ENCODE data around the gene WASL.
A peak's percentile ranks its signal among the peaks of the same experiment; 100 is the strongest.
"Not testable (repeated sequence)": the region's sequence is repeated elsewhere in the genome, so short reads cannot be mapped to it uniquely, and the experiment has no call there.

The WASL gene

GRCh38 chr7:123748734-123749536, at the start of gene WASL:
Gene WASL (minus strand): TSS chr7:123749003. CDS start chr7:123748734, 269 bp downstream.
- peak; percentile 79 for DNase-seq

DNA sequence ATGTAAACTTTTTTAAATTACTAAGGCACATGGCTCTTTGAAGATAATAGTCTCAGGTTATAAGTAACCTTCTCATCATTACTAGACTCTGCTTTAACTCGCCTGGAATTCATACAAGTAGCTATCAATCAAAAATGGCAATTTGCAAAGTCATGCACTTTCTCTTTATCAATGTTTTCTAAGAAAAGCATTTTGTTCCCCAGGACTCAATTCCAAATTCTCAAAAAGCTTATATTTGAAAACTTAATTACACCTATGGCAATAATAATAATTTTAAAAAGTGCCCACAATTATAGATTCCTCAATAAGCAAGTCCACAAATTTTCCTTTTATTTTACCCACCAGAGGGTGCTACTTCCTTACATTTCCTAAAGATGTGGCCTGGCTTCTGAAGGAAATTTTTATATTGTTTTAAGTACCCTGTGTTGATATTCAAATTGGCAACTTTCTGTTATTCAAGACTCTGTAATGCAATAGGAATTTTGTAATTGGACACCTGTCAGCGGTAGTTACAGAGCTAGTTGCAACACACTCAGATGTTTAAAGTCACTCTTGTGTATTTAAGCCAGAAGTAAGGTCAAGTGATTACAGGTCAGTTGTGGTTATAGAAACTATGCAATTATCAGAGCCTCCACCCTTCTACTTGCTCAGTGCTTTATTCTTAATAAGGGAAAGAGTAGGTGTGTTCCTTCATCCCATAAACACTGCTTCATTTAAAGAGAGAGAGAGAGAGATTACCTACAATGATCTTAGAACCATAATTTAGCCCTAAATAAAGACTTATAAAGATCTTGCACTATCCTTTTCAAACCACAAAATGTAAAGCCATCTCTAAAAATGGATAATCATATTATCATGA, 49.1 kb upstream of the WASL start:
- peak; percentile 57 for DNase-seq

GRCh38 chr7:123796568-123796967, 47.8 kb upstream of the WASL start:
- no peak for DNase-seq

GRCh38 chr7:123795917-123796316, 47.1 kb upstream of the WASL start:
- no peak for DNase-seq

DNA sequence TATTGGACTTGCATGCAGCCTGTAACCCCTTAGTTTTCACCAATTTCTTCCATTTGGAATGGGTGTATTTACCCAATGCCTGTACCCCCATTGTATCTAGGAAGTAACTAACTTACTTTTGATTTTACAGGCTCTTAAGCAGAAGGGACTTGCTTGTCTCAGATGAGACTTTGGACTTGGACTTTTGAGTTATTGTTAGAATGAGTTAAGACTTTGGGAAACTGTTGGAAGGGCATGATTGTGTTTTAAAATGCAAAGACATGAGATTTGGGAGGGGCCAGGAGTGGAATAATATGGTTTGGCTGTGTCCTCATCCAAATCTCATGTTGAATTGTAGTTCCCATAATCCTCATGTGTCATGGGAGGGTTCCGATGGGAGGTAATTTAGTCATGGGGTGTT, 46.3 kb upstream of the WASL start:
- DNase-seq = not testable (repeated sequence)

DNA sequence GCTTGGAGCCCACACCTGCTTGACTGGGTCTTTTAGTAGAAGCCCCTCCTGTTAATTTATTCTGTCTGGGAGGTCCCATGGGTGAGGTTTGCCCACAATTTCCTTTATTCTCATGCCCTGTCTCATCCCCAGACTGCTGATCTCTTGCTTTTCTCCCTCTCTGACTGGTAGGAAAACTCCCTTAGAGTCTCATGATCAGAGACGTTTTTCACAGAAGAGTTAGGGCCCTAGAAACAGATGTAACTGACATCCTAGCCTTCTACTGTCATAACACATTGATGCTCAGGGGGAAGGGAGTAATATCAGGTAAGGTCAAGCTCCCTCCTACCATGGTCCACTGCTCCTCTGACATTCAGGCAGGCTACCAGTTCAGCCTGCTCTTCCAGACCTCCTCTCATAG, 43.7 kb upstream of the WASL start:
- no peak for DNase-seq

DNA sequence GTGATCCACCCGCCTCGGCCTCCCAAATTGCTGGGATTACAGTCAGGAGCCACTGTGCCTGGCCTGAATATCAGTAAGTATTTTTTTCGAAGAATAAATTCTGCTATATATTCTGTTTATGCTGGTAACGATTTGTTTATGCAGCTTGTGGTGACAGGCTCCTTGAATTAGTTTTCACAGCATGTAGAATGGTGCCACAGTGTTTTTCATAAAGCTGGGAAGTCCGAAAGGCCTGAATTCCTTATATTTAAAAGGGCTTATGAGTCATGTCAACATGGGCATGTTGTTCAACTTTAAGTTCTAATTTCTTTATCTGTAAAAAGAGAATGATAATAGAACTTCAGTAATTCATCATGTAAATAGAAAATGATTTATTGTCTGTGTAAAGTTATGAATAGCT, 42.2 kb upstream of the WASL start:
- DNase-seq = no peak

DNA sequence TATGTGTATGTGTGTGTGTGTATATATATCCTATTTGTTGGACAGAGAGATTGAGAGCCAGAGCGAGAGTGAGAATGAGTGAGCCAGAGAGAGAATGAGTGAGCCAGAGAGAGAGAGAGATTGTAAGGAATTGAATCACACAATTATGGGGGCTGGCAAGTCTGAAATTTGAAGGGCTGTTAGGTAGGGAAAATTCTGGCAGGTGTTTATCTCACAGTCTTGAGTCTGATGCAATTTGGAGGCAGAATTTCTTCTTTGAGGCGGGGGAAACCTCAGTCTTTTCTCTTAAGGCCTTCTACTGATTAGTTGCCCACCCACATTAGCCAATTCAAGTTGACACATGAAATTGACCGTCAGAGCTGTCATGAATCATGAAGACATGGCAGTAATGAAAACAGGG, 41.0 kb upstream of the WASL start:
- no peak for DNase-seq

- DNase-seq = no peak
Observed at GRCh38 chr7:123789206-123789784, 40.5 kb upstream of the WASL start.

DNA sequence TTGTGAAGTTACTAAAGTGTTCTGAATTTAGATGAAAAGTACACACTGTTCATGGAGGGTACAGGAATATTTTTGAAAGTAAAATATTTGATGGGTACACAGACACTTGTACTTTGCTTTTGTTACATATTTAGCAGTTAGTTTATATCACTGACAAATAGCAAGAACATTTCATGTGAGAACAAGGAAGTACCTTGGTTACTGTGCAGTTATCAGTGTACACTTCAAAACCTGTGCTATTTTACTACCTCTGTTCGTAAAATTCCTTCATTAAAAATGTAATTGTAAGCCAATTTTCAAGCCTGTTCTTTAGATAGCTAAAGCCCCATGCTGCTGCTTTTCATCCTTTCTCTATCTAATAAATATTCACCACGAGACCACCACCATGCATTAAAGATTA, 39.8 kb upstream of the WASL start:
- no peak for DNase-seq

DNA sequence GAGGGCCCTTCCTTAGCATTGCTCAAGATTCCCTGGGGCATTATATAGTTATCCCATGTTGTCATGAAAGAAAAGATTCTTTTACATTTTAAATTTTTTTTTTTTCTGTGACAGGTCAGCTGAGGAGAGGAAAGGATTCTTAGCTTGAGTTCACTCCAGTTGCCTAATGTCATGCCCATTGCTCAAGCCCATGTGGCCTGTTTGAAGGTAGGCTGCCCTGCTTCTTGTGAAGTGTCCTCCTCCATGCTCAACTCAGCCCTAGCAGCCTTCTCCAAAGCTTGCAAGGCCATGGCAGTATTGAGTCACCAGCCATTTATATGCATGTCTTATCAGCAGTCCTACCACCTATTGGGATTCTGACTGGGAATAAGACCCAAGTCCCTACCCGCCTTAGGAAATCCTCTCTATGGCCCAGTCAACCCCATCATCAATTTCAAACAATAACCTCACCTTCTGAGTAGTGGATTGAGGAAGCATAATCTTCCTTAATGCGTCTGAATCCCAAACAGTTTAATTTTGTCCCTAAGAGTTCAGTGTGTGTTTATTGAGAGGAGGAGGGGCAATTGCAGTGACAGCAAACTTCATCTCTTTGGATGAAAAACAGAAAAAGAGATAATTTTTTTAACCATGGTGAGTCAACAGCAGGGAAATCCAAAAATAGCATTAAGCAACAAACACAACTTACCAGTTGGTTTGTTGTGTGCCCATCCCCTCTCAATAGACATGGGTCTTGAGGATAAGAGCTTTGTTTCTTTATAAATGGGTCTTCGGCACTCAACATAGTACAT, 38.6 kb upstream of the WASL start:
- no peak for DNase-seq

DNA sequence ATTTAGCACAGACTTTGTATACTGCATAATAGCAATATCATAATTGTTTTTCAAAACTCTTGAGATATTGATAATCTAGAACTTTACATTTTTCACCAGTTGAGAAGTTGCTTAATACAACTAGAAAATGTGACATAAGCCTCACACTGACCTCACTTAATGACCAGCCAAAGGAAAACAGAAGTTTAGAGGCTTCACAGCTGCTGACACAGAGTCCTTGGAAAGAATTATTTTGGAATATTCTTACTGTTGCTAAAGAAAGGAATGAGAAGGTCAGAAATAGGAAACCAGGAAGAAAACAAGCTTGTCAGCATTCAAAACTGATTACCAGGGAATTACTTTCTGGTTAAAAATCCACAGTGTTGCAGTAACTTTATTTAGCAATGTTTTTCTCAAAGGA, 35.5 kb upstream of the WASL start:
- DNase-seq = no peak

- no peak for DNase-seq
Observed at GRCh38 chr7:123783820-123784219, 35.0 kb upstream of the WASL start.

GRCh38 chr7:123782071-123782798, 33.4 kb upstream of the WASL start:
- DNase-seq = no peak

GRCh38 chr7:123780472-123780871, 31.7 kb upstream of the WASL start:
- DNase-seq = not testable (repeated sequence)

- DNase-seq = no peak
Observed at GRCh38 chr7:123774496-123774895, 25.7 kb upstream of the WASL start.

DNA sequence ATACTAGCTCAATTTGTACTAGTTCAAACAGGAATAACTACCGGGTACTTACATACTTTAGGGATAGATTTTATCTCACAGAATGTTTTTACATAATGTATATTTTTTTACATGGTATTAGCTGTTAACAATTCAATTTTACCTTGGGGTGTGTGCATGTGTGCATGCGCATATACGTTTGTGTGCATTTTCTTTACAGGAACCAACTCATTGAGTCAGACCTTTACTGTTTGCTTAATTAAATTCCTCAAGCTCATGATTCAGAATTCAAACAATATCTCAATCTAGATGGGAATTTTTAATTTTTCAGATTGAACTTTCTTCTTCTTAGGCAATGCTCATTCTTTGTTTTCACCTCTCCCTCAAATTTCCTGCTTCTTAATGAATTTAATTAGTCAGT, 24.7 kb upstream of the WASL start:
- no peak for DNase-seq

GRCh38 chr7:123772652-123773051, 23.8 kb upstream of the WASL start:
- no peak for DNase-seq

- DNase-seq = no peak
Observed at GRCh38 chr7:123771846-123772245, 23.0 kb upstream of the WASL start.

GRCh38 chr7:123771256-123771655, 22.5 kb upstream of the WASL start:
- no peak for DNase-seq

- no peak for DNase-seq
Observed at GRCh38 chr7:123770378-123770777, 21.6 kb upstream of the WASL start.

GRCh38 chr7:123769371-123769770, 20.6 kb upstream of the WASL start:
- DNase-seq = peak; percentile 33
